Measurements from ENCODE around the gene PALS1.

DNA sequence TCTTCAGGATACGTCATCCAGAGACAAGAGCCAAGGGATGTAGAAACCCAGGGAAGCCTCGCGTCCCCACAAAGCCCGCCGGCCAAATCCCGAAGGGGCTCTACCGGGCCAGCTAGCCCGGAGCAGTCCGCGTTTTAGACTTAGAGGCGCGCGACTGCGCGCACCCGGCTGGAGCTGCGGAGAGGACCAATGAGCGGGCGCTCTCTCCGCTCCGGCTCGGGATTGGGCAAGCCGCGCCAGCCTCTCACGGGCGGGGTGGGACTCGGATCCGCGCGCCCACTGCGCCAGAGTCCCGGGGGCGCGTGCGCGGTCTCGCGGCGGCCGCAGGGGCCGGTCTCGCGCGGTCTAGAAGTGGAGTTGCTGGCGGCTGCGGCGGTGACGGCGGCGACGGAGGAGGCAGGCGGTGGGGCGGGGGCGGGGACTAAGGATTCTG lies 241 bp upstream of the PALS1 start:
- TF ChIP-seq, protein P1, sequence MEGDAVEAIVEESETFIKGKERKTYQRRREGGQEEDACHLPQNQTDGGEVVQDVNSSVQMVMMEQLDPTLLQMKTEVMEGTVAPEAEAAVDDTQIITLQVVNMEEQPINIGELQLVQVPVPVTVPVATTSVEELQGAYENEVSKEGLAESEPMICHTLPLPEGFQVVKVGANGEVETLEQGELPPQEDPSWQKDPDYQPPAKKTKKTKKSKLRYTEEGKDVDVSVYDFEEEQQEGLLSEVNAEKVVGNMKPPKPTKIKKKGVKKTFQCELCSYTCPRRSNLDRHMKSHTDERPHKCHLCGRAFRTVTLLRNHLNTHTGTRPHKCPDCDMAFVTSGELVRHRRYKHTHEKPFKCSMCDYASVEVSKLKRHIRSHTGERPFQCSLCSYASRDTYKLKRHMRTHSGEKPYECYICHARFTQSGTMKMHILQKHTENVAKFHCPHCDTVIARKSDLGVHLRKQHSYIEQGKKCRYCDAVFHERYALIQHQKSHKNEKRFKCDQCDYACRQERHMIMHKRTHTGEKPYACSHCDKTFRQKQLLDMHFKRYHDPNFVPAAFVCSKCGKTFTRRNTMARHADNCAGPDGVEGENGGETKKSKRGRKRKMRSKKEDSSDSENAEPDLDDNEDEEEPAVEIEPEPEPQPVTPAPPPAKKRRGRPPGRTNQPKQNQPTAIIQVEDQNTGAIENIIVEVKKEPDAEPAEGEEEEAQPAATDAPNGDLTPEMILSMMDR (IDR thresholded peaks at IDR 0.05; ENCODE audit: low read depth, low read length), result no peak
- TF ChIP-seq MYC (IDR thresholded peaks at IDR 0.05; ENCODE audit: low read depth, low read length) (no peak), POLR2A (IDR thresholded peaks at IDR 0.05; ENCODE audit: extremely low read depth, insufficient read length) (peak; percentile 48)
- TF ChIP-seq, protein P2, sequence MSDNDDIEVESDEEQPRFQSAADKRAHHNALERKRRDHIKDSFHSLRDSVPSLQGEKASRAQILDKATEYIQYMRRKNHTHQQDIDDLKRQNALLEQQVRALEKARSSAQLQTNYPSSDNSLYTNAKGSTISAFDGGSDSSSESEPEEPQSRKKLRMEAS (IDR thresholded peaks at IDR 0.05; ENCODE audit: low read depth, low read length), result no peak

Data from NB4 (cell line).